ENCODE results near the gene POSTN.

The POSTN gene, protein sequence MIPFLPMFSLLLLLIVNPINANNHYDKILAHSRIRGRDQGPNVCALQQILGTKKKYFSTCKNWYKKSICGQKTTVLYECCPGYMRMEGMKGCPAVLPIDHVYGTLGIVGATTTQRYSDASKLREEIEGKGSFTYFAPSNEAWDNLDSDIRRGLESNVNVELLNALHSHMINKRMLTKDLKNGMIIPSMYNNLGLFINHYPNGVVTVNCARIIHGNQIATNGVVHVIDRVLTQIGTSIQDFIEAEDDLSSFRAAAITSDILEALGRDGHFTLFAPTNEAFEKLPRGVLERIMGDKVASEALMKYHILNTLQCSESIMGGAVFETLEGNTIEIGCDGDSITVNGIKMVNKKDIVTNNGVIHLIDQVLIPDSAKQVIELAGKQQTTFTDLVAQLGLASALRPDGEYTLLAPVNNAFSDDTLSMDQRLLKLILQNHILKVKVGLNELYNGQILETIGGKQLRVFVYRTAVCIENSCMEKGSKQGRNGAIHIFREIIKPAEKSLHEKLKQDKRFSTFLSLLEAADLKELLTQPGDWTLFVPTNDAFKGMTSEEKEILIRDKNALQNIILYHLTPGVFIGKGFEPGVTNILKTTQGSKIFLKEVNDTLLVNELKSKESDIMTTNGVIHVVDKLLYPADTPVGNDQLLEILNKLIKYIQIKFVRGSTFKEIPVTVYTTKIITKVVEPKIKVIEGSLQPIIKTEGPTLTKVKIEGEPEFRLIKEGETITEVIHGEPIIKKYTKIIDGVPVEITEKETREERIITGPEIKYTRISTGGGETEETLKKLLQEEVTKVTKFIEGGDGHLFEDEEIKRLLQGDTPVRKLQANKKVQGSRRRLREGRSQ

DNA sequence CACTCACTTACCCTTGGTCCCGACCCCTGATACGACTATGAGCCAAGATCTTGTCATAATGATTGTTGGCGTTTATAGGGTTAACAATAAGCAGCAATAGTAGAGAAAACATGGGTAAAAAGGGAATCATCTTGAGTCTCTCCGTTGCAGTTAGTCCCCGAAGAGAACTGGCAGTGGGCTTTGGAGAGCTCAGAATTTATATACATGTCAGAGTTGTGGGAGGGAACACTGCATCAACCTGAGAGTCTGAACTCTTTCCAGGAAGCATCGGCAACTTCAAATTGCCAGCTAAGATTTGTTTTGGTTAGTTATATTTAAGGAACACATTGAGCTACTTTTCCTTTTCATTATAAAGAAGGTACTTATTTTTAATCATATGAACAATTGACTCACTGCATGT lies at the start of gene POSTN:
TSS of gene POSTN (minus strand) at position 172 of the 400 bp plus-strand sequence. CDS start at position 130, 42 bp downstream.
- no peak within 1 kb of the TSS for H3K9ac ChIP-seq (ENCODE audit: low read length)
- TF ChIP-seq, protein P1, sequence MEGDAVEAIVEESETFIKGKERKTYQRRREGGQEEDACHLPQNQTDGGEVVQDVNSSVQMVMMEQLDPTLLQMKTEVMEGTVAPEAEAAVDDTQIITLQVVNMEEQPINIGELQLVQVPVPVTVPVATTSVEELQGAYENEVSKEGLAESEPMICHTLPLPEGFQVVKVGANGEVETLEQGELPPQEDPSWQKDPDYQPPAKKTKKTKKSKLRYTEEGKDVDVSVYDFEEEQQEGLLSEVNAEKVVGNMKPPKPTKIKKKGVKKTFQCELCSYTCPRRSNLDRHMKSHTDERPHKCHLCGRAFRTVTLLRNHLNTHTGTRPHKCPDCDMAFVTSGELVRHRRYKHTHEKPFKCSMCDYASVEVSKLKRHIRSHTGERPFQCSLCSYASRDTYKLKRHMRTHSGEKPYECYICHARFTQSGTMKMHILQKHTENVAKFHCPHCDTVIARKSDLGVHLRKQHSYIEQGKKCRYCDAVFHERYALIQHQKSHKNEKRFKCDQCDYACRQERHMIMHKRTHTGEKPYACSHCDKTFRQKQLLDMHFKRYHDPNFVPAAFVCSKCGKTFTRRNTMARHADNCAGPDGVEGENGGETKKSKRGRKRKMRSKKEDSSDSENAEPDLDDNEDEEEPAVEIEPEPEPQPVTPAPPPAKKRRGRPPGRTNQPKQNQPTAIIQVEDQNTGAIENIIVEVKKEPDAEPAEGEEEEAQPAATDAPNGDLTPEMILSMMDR (IDR thresholded peaks at IDR 0.05; ENCODE audit: insufficient read depth, low read length, poor library complexity, severe bottlenecking) = no peak
- no peak for TF ChIP-seq EZH2phosphoT487 (conservative IDR thresholded peaks at IDR 0.05; ENCODE audit: low read length)
- no peak within 1 kb of the TSS for H2AFZ ChIP-seq (ENCODE audit: low read depth, low read length, severe bottlenecking)

DNA sequence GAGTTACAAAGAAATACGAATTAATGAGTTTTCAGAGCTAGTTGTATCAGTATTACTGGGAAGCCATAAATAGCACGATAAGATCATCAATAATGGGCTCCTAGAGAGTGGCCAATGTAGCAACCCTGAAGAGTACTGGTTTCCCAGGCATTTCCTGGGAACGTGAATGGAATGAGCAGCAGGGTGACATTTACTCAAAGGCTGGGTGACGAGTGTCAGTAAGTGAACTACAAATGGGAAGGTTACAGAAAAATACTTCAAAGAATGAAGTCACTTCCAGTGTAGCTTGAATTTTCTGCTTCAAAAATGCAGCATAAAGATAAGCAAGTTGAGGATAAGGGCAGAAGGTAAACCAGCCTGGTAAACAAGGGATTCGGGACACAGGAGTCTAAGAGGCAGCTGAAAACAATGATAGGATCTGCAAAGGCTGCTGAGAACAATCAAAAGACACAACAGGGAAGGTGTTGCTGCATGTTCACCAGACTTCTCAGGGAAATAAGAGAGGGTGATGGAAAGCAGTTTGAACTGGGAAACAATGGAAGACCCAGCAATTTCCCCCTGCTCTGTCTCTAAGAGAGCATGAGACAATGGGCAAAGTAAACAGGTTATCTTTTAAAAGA lies 48.6 kb upstream of the POSTN start:
- Histone ChIP-seq H3K4me2 (ENCODE audit: low read depth, low read length, poor library complexity, severe bottlenecking) (no peak overlapping the region), H3F3A (ENCODE audit: insufficient read depth) (no peaks in the 10 kb centered on the region), H3K4me3 (ENCODE audit: insufficient read depth, low read length, poor library complexity, severe bottlenecking) (no peak overlapping the region), H3K79me2 (ENCODE audit: insufficient read depth, low read length) (no peaks in the 10 kb centered on the region), H3K27me3 (ENCODE audit: low read length) (no peaks in the 10 kb centered on the region), H2AFZ (ENCODE audit: low read depth, low read length, severe bottlenecking) (no peak overlapping the region), H4K20me1 (ENCODE audit: low read depth, low read length) (no peaks in the 10 kb centered on the region), H3K36me3 (ENCODE audit: low read length) (no peaks in the 10 kb centered on the region), H3K9ac (ENCODE audit: low read length) (no peak overlapping the region), H3K9me2 (replicated peaks; ENCODE audit: insufficient read depth, low read length) (no peaks in the 10 kb centered on the region), H3K9me3 (ENCODE audit: insufficient read depth, low read length) (no peaks in the 10 kb centered on the region), H3K27ac (ENCODE audit: low read depth, low read length) (no peak overlapping the region)
- TF ChIP-seq, protein P1 (IDR thresholded peaks at IDR 0.05; ENCODE audit: insufficient read depth, low read length, poor library complexity, severe bottlenecking) = no peak
- TF ChIP-seq EZH2phosphoT487 (conservative IDR thresholded peaks at IDR 0.05; ENCODE audit: low read length) = no peak

More for the DNA sequence above, at the start of gene POSTN:
- Histone ChIP-seq H3K79me2 (ENCODE audit: insufficient read depth, low read length) (no peaks in the 10 kb centered on the region), H3K4me2 (ENCODE audit: low read depth, low read length, poor library complexity, severe bottlenecking) (no peak within 1 kb of the TSS), H3K27me3 (ENCODE audit: low read length) (no peaks in the 10 kb centered on the region), H3K9me3 (ENCODE audit: insufficient read depth, low read length) (no peaks in the 10 kb centered on the region), H3F3A (ENCODE audit: insufficient read depth) (no peaks in the 10 kb centered on the region), H4K20me1 (ENCODE audit: low read depth, low read length) (no peaks in the 10 kb centered on the region), H3K27ac (ENCODE audit: low read depth, low read length) (no peak within 1 kb of the TSS), H3K36me3 (ENCODE audit: low read length) (no peaks in the 10 kb centered on the region), H3K4me3 (ENCODE audit: insufficient read depth, low read length, poor library complexity, severe bottlenecking) (no peak within 1 kb of the TSS), H3K9me2 (replicated peaks; ENCODE audit: insufficient read depth, low read length) (no peaks in the 10 kb centered on the region)

DNA sequence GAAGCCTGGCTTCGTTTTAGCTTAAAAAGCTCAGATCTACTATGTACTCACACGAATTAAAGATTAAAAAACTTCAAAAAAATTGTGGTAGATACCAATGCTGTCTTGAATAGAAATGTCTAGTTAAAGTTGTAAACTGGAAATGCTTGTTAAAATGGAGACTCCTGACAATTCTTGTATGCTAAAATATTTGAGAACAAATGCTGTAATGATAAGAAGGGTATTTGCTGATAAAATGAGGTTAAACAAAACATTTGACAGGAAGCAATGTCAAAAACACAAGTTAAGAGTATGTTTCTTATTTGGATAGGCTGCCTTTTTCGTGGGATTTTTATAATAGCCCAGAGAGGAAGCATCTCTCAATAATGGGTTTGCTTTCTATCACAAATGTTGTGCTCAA lies 48.0 kb upstream of the POSTN start:
- no peaks in the 10 kb centered on the region for H3K9me2 ChIP-seq (replicated peaks; ENCODE audit: insufficient read depth, low read length)
- no peaks in the 10 kb centered on the region for H3K79me2 ChIP-seq (ENCODE audit: insufficient read depth, low read length)
- H3K9me3 ChIP-seq (ENCODE audit: insufficient read depth, low read length) = no peaks in the 10 kb centered on the region
- H4K20me1 ChIP-seq (ENCODE audit: low read depth, low read length) = no peaks in the 10 kb centered on the region
- no peaks in the 10 kb centered on the region for H3K27me3 ChIP-seq (ENCODE audit: low read length)
- H3K36me3 ChIP-seq (ENCODE audit: low read length) = no peaks in the 10 kb centered on the region
- H3F3A ChIP-seq (ENCODE audit: insufficient read depth) = no peaks in the 10 kb centered on the region
- H3K4me2 ChIP-seq (ENCODE audit: low read depth, low read length, poor library complexity, severe bottlenecking) = no peak overlapping the region
- H2AFZ ChIP-seq (ENCODE audit: low read depth, low read length, severe bottlenecking) = no peak overlapping the region
- no peak overlapping the region for H3K27ac ChIP-seq (ENCODE audit: low read depth, low read length)
- H3K9ac ChIP-seq (ENCODE audit: low read length) = no peak overlapping the region
- no peak overlapping the region for H3K4me3 ChIP-seq (ENCODE audit: insufficient read depth, low read length, poor library complexity, severe bottlenecking)
- TF ChIP-seq, protein P1 (IDR thresholded peaks at IDR 0.05; ENCODE audit: insufficient read depth, low read length, poor library complexity, severe bottlenecking) = no peak
- TF ChIP-seq EZH2phosphoT487 (conservative IDR thresholded peaks at IDR 0.05; ENCODE audit: low read length) = no peak
